Measurements from ENCODE around the gene LY86. TPM values are rescaled to one million over a fixed set of nuclear protein-coding genes. Genes with fewer than 3 reads are reported as not detected.
A peak's percentile ranks its signal among the peaks of the same experiment; 100 is the strongest.

The LY86 gene
- 1 to 10 TPM in 1 of 2 donors, under 1 TPM in 1; 0.82 to 5.2 TPM for total RNA-seq

DNA sequence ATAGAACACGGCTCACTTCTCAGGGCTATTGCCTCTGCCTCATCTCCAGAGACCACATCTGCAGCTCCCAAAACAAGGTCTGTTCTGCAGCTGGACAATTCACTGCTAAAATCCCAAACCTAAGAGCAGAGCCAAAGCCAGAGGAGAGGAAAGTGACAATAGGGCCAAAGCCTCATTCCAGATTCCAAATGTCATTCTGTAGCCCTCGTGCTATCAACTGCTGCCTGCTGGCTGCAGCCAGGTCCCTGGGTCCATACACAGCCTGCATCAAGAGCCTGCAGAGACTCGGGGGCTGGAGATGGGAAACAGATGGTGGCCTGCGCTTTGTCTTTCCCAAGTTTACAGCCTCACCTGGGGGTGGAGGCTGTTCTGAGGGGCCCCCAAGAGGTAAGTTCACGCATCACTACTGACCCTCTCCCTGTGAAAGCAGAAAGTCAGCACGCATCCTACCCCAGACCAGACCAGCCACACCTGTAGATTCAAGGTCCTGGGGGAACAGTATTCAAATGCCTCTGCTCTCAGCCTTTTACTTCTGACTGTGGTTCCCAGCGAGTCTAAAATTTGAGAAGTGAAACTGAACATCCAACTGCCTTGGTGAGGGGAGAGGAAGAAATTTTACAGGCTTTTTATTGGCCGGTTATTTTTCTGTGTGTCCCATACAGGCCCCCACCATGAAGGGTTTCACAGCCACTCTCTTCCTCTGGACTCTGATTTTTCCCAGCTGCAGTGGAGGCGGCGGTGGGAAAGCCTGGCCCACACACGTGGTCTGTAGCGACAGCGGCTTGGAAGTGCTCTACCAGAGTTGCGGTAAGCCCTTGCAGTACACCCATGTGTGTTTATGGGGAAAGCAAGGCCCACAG, at the start of gene LY86:
LY86 (plus strand) TSS at position 657 of the 860 bp plus-strand sequence; CDS start at position 672, 15 bp downstream.
- peaks cover 0 to 19% of the 10 kb centered on the region in 2 donors for H3K4me1 ChIP-seq
- no peaks in the 10 kb centered on the region for H3K27me3 ChIP-seq
- H3K9me3 ChIP-seq = no peaks in the 10 kb centered on the region
- TF ChIP-seq, protein P1, sequence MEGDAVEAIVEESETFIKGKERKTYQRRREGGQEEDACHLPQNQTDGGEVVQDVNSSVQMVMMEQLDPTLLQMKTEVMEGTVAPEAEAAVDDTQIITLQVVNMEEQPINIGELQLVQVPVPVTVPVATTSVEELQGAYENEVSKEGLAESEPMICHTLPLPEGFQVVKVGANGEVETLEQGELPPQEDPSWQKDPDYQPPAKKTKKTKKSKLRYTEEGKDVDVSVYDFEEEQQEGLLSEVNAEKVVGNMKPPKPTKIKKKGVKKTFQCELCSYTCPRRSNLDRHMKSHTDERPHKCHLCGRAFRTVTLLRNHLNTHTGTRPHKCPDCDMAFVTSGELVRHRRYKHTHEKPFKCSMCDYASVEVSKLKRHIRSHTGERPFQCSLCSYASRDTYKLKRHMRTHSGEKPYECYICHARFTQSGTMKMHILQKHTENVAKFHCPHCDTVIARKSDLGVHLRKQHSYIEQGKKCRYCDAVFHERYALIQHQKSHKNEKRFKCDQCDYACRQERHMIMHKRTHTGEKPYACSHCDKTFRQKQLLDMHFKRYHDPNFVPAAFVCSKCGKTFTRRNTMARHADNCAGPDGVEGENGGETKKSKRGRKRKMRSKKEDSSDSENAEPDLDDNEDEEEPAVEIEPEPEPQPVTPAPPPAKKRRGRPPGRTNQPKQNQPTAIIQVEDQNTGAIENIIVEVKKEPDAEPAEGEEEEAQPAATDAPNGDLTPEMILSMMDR (IDR thresholded peaks at IDR 0.05) = no peak
- DNase-seq (ENCODE audit: low spot score) = no peak
- no peaks in the 10 kb centered on the region for H3K36me3 ChIP-seq
- H3K4me3 ChIP-seq = peak within 1 kb of the TSS in 1 of 2 donors; percentile 10
- H3K27ac ChIP-seq = peak within 1 kb of the TSS in 1 of 2 donors; percentile 49

DNA sequence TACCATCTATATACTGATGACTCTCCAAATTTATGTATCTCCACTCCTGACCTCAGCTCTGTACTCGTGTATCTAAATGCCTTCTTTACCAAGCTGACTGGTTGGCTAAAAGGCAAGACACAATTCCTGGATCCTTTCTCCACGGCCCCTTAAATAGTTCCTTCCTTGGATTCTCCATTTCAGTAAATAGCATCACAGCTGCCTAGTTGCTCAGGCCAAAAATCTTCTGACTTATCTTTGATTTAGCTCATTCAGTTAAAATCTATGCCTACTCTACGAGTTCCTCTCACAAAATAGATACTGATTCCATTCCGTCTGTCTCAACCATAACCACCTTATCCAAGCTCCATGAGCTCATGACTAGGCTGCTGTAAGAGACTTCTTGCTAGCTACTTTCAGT, 49.5 kb upstream of the LY86 start:
- H3K27me3 ChIP-seq = no peaks in the 10 kb centered on the region
- TF ChIP-seq, protein P1 (IDR thresholded peaks at IDR 0.05) = no peak
- no peaks in the 10 kb centered on the region for H3K9me3 ChIP-seq
- H3K36me3 ChIP-seq = no peaks in the 10 kb centered on the region
- no peak overlapping the region for H3K27ac ChIP-seq
- peaks cover 0 to 8% of the 10 kb centered on the region in 2 donors for H3K4me1 ChIP-seq
- H3K4me3 ChIP-seq = no peak overlapping the region
- DNase-seq (ENCODE audit: low spot score) = no peak

DNA sequence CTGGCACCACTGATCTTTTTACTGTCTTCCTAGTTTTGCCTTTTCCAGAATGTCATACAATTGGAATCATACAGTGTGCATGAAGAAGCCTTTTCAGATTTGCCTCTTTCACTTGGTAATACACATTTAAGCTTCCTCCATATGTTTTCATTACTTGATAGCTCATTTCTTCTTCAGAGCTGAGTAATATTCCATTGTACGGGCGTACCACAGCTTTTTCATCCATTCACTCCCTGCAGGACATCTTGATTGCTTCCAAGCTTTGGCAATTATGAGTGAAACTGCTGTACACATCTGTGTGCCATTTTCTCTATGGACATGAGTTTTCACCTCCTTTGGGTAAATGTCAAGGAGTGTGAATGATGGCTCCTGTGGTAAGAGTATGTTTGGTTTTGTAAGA, 46.2 kb upstream of the LY86 start:
- Histone ChIP-seq H3K27me3 (no peaks in the 10 kb centered on the region), H3K4me1 (peaks cover 0 to 20% of the 10 kb centered on the region in 2 donors), H3K9me3 (no peaks in the 10 kb centered on the region), H3K27ac (no peak overlapping the region), H3K36me3 (no peaks in the 10 kb centered on the region), H3K4me3 (no peak overlapping the region)
- DNase-seq (ENCODE audit: low spot score) = no peak
- TF ChIP-seq, protein P1 (IDR thresholded peaks at IDR 0.05) = no peak

DNA sequence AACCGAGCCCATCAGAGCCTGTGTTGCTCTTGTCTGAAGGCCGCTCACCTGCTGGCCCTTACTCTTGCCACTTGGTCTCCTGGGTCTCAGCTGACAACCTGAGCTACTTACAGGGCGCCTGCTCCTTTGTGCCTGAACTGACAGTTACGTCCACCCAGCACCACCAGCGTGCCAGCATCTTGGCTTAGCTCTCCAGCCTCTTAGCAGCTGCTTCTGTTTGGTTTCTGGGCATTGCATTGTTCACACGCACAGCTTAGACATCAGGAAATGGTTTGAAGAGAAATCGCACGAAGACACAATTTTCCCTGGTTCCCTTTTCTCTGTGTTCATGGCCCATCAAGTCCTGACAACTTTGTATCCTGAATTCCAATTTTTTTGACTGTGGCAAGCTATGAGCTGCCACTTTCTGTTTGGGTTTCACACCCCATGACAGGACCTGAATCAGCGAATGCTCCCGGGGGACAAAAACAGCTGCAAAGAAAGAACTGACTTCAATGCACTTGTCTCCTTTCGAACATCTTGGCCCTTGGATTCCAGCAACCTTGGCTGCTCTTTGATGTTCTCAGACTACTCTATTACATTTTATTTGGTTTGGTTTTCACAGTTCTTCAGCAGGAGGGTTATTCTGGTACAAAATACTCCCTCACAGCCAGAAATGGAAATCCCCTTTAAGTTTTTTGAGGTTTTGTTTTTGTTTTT, 45.2 kb upstream of the LY86 start:
- H3K36me3 ChIP-seq = no peaks in the 10 kb centered on the region
- H3K27me3 ChIP-seq = no peaks in the 10 kb centered on the region

DNA sequence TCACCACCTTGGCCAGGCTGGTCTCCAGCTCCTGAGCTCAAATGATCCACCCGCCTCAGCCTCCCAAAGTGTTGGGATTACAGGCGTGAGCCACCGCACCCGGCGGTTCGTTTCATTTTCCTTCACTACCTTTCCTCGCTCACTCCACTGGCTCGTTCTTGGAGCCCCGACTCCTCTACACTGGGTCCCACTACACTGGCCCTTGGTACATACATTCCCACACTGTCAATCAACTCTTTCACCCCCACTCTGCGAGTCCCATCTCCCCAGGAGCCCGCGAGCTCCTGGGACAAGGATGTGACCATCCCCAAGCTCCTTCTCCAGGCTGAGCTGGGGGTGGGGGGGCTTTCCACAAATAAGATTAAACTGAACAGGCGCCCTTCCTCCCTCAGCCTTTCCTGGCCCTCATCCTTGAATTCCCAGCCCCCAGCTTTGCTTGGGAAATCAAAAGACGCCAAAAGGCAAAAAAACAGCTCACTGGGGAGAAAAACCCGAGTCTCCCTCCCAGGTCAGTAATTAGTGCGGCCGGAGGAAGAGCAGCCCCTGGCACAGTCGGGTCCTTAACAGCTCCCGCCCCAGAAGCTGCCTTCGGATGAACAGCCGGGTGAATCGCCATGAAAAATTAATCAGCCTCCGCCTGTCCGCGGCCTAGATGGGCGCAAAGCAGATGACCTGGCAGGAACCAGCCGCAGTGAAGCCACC, 42.8 kb upstream of the LY86 start:
- peak overlapping the region; percentile 20 to 57 for H3K4me3 ChIP-seq
- no peaks in the 10 kb centered on the region for H3K36me3 ChIP-seq
- H3K27ac ChIP-seq = peak overlapping the region; percentile 7 to 46
- no peaks in the 10 kb centered on the region for H3K9me3 ChIP-seq
- DNase-seq (ENCODE audit: low spot score) = no peak
- no peaks in the 10 kb centered on the region for H3K27me3 ChIP-seq
- peaks cover 0 to 12% of the 10 kb centered on the region in 2 donors for H3K4me1 ChIP-seq
- TF ChIP-seq, protein P1 (IDR thresholded peaks at IDR 0.05) = no peak

More for the DNA sequence above, 45.2 kb upstream of the LY86 start:
- Histone ChIP-seq H3K9me3 (no peaks in the 10 kb centered on the region), H3K4me3 (no peak overlapping the region), H3K27ac (no peak overlapping the region), H3K4me1 (peaks cover 0 to 12% of the 10 kb centered on the region in 2 donors)
- TF ChIP-seq, protein P1 (IDR thresholded peaks at IDR 0.05) = no peak
- no peak for DNase-seq (ENCODE audit: low spot score)

All from right atrium auricular region (tissue), 2 donors.